ENCODE results near the gene PLA1A.

DNA sequence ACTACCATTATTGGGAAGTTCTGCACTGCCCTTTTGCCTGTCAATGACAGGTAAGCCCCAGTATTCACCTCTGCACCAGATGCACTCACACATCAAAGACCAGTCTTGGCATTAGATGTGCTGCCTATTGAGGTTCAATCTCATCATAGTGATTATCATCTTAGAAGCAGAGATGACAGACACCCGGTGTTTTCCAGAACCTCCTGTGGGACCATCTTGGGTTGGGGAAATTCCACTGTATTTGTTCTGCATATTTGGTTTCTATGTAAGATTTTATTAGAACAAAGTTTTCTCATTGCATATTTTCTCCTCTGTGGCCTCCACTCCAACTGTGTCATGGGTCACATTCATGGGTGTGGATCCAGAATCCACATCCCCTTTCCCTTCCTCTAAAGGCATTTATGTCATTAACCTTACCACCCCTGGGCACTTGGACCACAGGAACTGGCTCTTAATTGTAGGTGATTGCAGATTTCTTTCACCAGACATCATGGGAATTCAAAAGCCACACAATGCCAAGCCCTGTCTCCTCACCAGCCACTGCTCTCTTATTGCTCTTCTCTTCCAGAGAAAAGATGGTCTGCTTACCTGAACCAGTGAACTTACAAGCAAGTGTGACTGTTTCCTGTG lies 31.2 kb downstream of the PLA1A start:
- TF ChIP-seq POLR2A (IDR thresholded peaks at IDR 0.05; ENCODE audit: low read length) (no peak), GATA1 (IDR thresholded peaks at IDR 0.05; ENCODE audit: low read depth, low read length) (no peak)

Measured in erythroblast (primary cell).